WTC11 (cell line): ENCODE measurements around the gene PRKAG2.

Source experiments
- CTCF ChIP-seq: fragments of 200-600 bp; IDR thresholded peaks from 2 replicates; pipeline ENCODE4 v1.8.0; 2022; ENCODE audit warnings: antibody characterized with exemption
- TF ChIP-seq, protein P1 (sequence below): sonication (generic); formaldehyde crosslinking; IDR thresholded peaks from 2 replicates; pipeline ENCODE4 v1.8.0; 2022; ENCODE audit warnings: mild to moderate bottlenecking, missing genetic modification reagents

DNA sequence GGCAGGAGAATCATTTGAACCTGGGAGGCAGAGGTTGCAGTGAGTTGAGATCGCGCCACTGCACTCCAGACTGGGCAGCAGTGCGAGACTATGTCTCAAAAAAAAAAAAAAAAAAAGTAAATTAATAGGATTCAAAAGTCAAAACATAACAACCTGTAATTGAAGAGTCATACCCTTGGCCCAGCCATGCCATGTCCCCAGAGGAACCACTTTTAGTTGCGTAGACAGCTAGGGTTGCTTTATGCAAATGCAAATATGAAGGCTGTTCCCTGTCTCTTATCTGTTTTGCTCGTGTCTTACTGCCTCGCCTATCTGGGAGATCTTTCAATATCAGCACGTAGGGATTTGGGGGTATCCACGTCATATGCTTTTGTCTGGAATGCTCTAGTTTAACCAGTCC lies 73.1 kb downstream of the PRKAG2 start:
- no peak for TF ChIP-seq CTCF
- TF ChIP-seq, protein P1, sequence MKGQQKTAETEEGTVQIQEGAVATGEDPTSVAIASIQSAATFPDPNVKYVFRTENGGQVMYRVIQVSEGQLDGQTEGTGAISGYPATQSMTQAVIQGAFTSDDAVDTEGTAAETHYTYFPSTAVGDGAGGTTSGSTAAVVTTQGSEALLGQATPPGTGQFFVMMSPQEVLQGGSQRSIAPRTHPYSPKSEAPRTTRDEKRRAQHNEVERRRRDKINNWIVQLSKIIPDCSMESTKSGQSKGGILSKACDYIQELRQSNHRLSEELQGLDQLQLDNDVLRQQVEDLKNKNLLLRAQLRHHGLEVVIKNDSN (CRISPR knock-in tag): no peak
